GM23338 (cell line): ENCODE measurements around the gene SEMA4F. TPM values are rescaled to one million over a fixed set of nuclear protein-coding genes. Genes with fewer than 3 reads are reported as not detected.

ENCODE experiments used
- ATAC-seq: fragments of 200-7000 bp; cut with Tn5 transposase; 3 replicates; pipeline ENCODE4 v1.9.1; 2020
- DNase-seq: peaks from one replicate; pipeline ENCODE4 v3.0.0-alpha.2; 2015; ENCODE audit warnings: low spot score
- H2AFZ ChIP-seq: fragments of 200-600 bp; sonication (generic); 2 replicates; pipeline ENCODE4 v1.8.0; 2016; ENCODE audit warnings: antibody characterized with exemption, mild to moderate bottlenecking, moderate library complexity
- H3F3A ChIP-seq: fragments of 200-600 bp; sonication (generic); replicated peaks from 2 replicates; pipeline ENCODE4 v1.8.0; 2017; ENCODE audit warnings: antibody characterized with exemption, mixed run types, low read depth
- H3K27ac ChIP-seq: fragments of 200-600 bp; sonication (generic); 2 replicates; pipeline ENCODE4 v1.6.1; 2016; ENCODE audit warnings: low read depth
- H3K27me3 ChIP-seq: fragments of 200-600 bp; sonication (generic); 2 replicates; pipeline ENCODE4 v1.8.0; 2016; ENCODE audit warnings: mild to moderate bottlenecking, mixed run types, moderate library complexity; ENCODE audit not compliant: insufficient read depth
- H3K36me3 ChIP-seq: fragments of 200-600 bp; sonication (generic); 2 replicates; pipeline ENCODE4 v1.8.0; 2016; ENCODE audit warnings: mild to moderate bottlenecking; ENCODE audit not compliant: insufficient read depth
- H3K4me1 ChIP-seq: fragments of 200-600 bp; sonication (generic); 2 replicates; pipeline ENCODE4 v1.8.0; 2016; ENCODE audit warnings: mild to moderate bottlenecking, moderate library complexity; ENCODE audit not compliant: insufficient read depth
- H3K4me2 ChIP-seq: fragments of 200-600 bp; sonication (generic); 2 replicates; pipeline ENCODE4 v1.7.1; 2017; ENCODE audit warnings: mixed run types
- H3K4me3 ChIP-seq: fragments of 200-600 bp; sonication (generic); 2 replicates; pipeline ENCODE4 v1.6.1; 2016; ENCODE audit warnings: mixed run types
- H3K79me2 ChIP-seq: fragments of 200-600 bp; sonication (generic); replicated peaks from 2 replicates; pipeline ENCODE4 v1.8.0; 2017; ENCODE audit warnings: mild to moderate bottlenecking; ENCODE audit not compliant: insufficient read depth
- H3K9me2 ChIP-seq: fragments of 200-600 bp; sonication (generic); 2 replicates; pipeline ENCODE4 v1.8.0; 2017; ENCODE audit not compliant: insufficient read depth
- H4K20me1 ChIP-seq: fragments of 200-600 bp; sonication (generic); replicated peaks from 2 replicates; pipeline ENCODE4 v1.8.0; 2017; ENCODE audit warnings: mild to moderate bottlenecking; ENCODE audit not compliant: insufficient read depth
- H3K27ac Mint-ChIP-seq: 2 replicates; pipeline ENCODE4 v1.8.0; 2020; ENCODE audit warnings: inconsistent platforms, mild to moderate bottlenecking, moderate library complexity, mixed read lengths
- H3K27me3 Mint-ChIP-seq: 3 replicates; pipeline ENCODE4 v1.8.0; 2022; ENCODE audit warnings: low read depth, mild to moderate bottlenecking, moderate library complexity, mixed read lengths, inconsistent platforms; ENCODE audit not compliant: insufficient read depth, poor library complexity
- H3K36me3 Mint-ChIP-seq: 3 replicates; pipeline ENCODE4 v1.8.0; 2021; ENCODE audit warnings: low read depth, mild to moderate bottlenecking, inconsistent platforms, moderate library complexity, mixed read lengths
- H3K4me1 Mint-ChIP-seq: 3 replicates; pipeline ENCODE4 v1.8.0; 2020; ENCODE audit warnings: mild to moderate bottlenecking, inconsistent platforms, mixed read lengths
- H3K4me3 Mint-ChIP-seq: 3 replicates; pipeline ENCODE4 v1.8.0; 2021; ENCODE audit warnings: moderate library complexity, mild to moderate bottlenecking, inconsistent platforms, mixed read lengths
- H3K9me3 Mint-ChIP-seq: 3 replicates; pipeline ENCODE4 v1.8.0; 2020; ENCODE audit warnings: moderate library complexity, mild to moderate bottlenecking, inconsistent platforms, mixed read lengths
- CREB1 ChIP-seq: fragments of 250-450 bp; sonication (Bioruptor Pico); IDR thresholded peaks from 2 replicates; pipeline ENCODE4 v1.5.0; 2020; ENCODE audit warnings: low read depth, mild to moderate bottlenecking, moderate library complexity
- CTCF ChIP-seq, 2 experiments: fragments of 200-600 bp in 1 of 2; sonication (generic) in 1 of 2; conservative IDR thresholded peaks; 2 replicates each; pipeline versions ENCODE4 v1.5.1 to v1.6.1; 2016 to 2017; ENCODE audit warnings: antibody characterized with exemption in 2 of 2, low read depth in 2 of 2, mild to moderate bottlenecking in 2 of 2, moderate library complexity in 1 of 2
- ETS1 ChIP-seq: IDR thresholded peaks from 2 replicates; pipeline ENCODE4 v1.6.1; 2016; ENCODE audit warnings: antibody characterized with exemption
- EZH2 ChIP-seq: fragments of 200-600 bp; sonication (generic); IDR thresholded peaks from one replicate; pipeline ENCODE4 v1.8.0; 2017; ENCODE audit warnings: antibody characterized with exemption, mild to moderate bottlenecking, low read depth; ENCODE audit not compliant: unreplicated experiment
- EZH2phosphoT487 ChIP-seq: fragments of 200-600 bp; sonication (generic); IDR thresholded peaks from one replicate; pipeline ENCODE4 v1.8.1; 2018; ENCODE audit warnings: antibody characterized with exemption; ENCODE audit not compliant: unreplicated experiment
- JUNB ChIP-seq: IDR thresholded peaks from one replicate; pipeline ENCODE4 v1.6.1; 2016; ENCODE audit warnings: antibody characterized with exemption; ENCODE audit not compliant: unreplicated experiment
- NANOG ChIP-seq: IDR thresholded peaks from 2 replicates; pipeline ENCODE4 v1.6.1; 2016; ENCODE audit warnings: antibody characterized with exemption, borderline replicate concordance
- POLR2AphosphoS5 ChIP-seq: IDR thresholded peaks from 2 replicates; pipeline ENCODE4 v1.6.1; 2016; ENCODE audit warnings: antibody characterized with exemption, low read depth
- REST ChIP-seq: IDR thresholded peaks from one replicate; pipeline ENCODE4 v1.6.1; 2018; ENCODE audit warnings: antibody characterized with exemption; ENCODE audit not compliant: unreplicated experiment
- STAT1 ChIP-seq: IDR thresholded peaks from one replicate; pipeline ENCODE4 v1.6.1; 2016; ENCODE audit warnings: antibody characterized with exemption; ENCODE audit not compliant: unreplicated experiment
- ZNF114 ChIP-seq: fragments of 250-450 bp; sonication (Bioruptor Pico); IDR thresholded peaks from 2 replicates; pipeline ENCODE4 v1.5.0; 2020; ENCODE audit warnings: mild to moderate bottlenecking, moderate library complexity
- ZNF331 ChIP-seq: fragments of 250-450 bp; sonication (Bioruptor Pico); IDR thresholded peaks from 2 replicates; pipeline ENCODE4 v1.5.0; 2020; ENCODE audit warnings: low read depth, mild to moderate bottlenecking, moderate library complexity
- ZNF462 ChIP-seq: fragments of 250-450 bp; sonication (Bioruptor Pico); IDR thresholded peaks from 2 replicates; pipeline ENCODE4 v1.5.0; 2020; ENCODE audit warnings: mild to moderate bottlenecking, moderate library complexity
- polyA plus RNA-seq: library from polyadenylated mRNA; unstranded; fragments of >200 nt; fragmentation: Nextera tagmentation; extraction: Ambion mirVana; gene quantifications from 2 replicates; pipeline ENCODE4 v1.2.1, GENCODE V29; 2016
- total RNA-seq: library from RNA; depleted of rRNA; stranded (reverse); fragments of >200 nt; shearing (Covaris generic); gene quantifications from 2 replicates; pipeline ENCODE4 v1.2.3, GENCODE V29; 2014

SEMA4F gene
- total and polyA plus RNA-seq, 2 experiments from 2014 or later = 2.2 to 3.2 TPM

GRCh38 chr2:74685408-74685807, 31.4 kb downstream of the SEMA4F start:
- no peaks in the 10 kb centered on the region for H3K79me2 ChIP-seq
- H3K4me2 ChIP-seq = no peak overlapping the region
- Mint-ChIP-seq H3K4me3 (no peak overlapping the region), H3K4me1 (no peaks in the 10 kb centered on the region), H3K36me3 (no peaks in the 10 kb centered on the region), H3K9me3 (no peaks in the 10 kb centered on the region), H3K27ac (no peak overlapping the region), H3K27me3 (no peaks in the 10 kb centered on the region)
- TF ChIP-seq CTCF (conservative IDR thresholded peaks at IDR 0.05; ENCODE audit: low read depth in 2 of 2) (no peak), JUNB (no peak), CREB1 (CRISPR knock-in tag) (no peak), EZH2 (no peak), EZH2phosphoT487 (no peak), ZNF462 (CRISPR knock-in tag) (no peak), REST (no peak), ZNF114 (CRISPR knock-in tag) (no peak), ZNF331 (CRISPR knock-in tag) (no peak), ETS1 (no peak), STAT1 (no peak), NANOG (no peak), POLR2AphosphoS5 (no peak)
- H3F3A ChIP-seq = no peaks in the 10 kb centered on the region
- no peak overlapping the region for H3K4me3 ChIP-seq
- no peaks in the 10 kb centered on the region; the same call in 1 of the 2 replicates for H3K9me2 ChIP-seq
- H3K36me3 ChIP-seq = no peaks in the 10 kb centered on the region
- no peaks in the 10 kb centered on the region for H3K4me1 ChIP-seq
- no peaks in the 10 kb centered on the region for H3K27me3 ChIP-seq
- H4K20me1 ChIP-seq = no peaks in the 10 kb centered on the region
- no peak overlapping the region for H2AFZ ChIP-seq
- ATAC-seq (no peak), DNase-seq (no peak)
- no peak overlapping the region for H3K27ac ChIP-seq
